GM19238 (cell line): ENCODE results near the gene TTLL11.

ENCODE experiments used
- DNase-seq: peaks from one replicate; pipeline ENCODE4 v3.0.0; 2011; ENCODE audit warnings: low spot score; ENCODE audit not compliant: insufficient read length

TTLL11 gene

DNA sequence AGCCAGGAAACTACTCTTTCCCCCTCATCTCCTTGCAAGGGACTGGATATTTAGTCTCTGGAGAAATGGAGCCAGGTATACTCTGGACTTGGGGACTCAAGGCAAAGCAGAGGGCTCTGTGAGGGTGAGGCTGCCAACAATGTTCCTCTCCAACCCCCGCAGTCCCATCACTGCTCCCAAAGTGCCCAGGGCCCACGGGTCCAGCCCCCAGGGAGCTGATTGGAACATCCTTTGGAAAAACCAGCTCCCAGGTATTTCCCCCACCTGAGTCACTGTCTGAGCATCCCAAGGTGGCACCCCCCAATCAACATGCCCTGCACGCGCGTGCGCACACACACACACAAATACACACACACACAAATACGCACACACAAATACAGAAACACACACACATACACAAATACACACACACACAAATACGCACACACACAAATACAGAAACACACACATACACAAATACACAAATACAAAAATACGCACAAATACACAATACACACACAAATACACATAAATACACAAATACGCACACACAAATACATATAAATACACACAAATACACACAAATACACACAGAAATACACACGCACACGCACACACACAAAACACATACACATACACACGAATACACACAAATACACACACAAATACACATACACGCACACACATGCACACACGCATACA is 304.3 kb downstream of the TTLL11 start:
- no peak for DNase-seq

DNA sequence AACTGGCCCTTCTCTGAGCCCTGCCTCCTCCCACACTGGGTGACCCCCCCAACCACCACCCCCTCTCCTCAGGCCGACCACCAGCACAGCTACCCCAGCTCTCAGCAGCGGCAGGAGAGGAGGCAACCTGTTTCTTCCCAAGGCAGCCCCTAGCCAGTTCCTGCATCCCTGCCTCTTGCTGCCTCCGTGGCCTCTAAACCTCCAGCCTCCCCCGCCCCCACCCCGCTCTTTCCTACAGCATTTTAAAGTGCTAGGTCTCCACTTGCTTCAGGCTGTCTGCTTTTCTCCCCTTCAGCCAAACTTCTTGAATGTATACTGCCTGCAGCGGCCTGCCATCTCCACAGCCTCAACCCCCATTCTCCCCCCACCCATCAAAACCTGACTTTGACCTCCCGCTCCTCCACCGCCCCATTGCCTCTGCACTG is 306.1 kb downstream of the TTLL11 start:
- no peak for DNase-seq

DNA sequence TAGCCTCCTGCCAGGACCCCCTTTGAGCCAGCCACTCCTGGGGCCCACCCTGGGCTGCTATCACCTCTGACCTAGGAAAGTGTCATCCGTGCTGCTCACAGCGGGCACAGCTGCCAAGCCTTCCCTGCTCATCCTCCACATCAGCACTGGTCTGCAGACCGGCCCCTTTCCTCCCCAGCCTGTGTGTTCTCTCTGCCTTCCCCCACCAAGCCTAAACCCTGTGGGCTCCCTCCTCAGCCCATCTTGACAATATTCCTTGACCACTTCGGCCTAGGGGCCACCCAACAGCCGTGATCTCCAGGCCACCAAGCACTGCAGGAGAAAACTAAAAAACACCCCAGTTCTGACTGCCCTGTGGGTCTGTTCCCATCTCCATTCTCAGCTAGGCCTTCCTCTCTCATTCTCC is 306.6 kb downstream of the TTLL11 start:
- DNase-seq = no peak

GRCh38 chr9:121785673-121786542 is 307.2 kb downstream of the TTLL11 start:
- no peak for DNase-seq

GRCh38 chr9:121784731-121785411 is 308.2 kb downstream of the TTLL11 start:
- no peak for DNase-seq

GRCh38 chr9:121783521-121784507 is 309.3 kb downstream of the TTLL11 start:
- DNase-seq = no peak

- DNase-seq = no peak
These were observed 310.0 kb downstream of the TTLL11 start for GRCh38 chr9:121783111-121783510.

DNA sequence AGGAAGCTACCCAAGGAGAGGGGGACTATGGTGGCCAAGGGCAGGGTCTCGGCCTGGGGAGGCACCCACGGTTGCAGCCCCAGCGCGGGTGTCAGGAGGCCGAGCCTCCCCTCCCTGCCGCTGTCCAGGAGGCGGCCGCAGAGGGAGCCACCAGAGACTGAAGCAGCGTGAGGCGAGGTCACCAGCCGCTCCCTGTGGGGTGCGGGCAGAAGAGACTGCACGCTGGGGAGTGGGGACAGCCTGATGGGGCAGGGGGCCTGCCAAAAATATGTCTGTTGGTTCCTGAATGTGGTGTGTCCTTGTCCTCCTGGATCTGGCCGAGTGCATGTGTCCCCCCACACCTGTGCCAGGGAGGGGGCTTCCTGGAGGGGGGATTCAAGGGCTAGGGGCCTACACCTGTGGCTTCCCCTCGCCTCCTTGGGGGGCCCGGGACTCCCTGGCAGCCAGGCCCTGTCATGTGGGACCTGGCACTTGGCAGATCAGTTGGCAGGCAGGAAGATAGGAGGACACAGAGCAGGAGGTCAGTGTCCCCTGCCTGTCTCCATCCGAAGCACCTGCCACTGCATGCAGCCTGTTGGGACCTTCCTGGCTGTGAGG is 310.5 kb downstream of the TTLL11 start:
- no peak for DNase-seq

GRCh38 chr9:121781701-121782464 is 311.2 kb downstream of the TTLL11 start:
- no peak for DNase-seq

- DNase-seq = no peak
These were observed 312.0 kb downstream of the TTLL11 start for GRCh38 chr9:121781145-121781548.

GRCh38 chr9:121780177-121781040 is 312.7 kb downstream of the TTLL11 start:
- no peak for DNase-seq

DNA sequence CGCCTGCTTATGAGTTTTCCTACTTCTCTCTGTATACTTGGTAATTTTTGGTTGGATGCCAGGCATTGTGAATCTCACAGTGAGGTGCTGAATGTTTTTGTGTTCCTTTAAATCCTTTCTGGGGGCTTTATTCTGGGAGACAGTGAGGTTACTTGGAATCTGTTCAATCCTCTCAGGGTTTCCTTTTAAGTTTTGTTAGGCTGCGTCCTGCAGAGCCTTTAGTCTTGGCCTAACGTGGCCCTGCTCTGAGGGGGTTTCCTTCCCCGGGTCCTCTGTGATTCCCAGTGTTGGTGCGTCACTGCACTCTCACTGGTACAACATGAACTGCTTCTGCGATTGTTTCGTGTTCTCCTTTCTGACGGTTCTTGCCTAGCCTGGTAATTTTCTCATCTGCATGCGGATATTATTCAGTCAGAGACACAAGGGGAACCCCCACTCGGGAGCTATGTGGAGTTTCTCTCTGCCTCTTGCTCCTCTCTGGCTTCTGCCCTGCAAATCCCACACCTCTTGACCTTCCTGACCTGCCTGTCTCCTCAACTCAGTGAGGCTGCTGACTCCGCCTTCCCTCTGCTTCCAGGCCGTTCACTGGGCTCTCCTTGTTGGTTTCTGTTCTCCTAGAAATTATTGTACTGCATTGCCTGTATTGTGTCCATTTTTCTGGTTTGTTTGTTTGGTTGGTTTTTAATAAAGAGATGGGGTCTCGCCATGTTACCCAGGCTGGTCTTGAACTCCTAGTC is 313.6 kb downstream of the TTLL11 start:
- no peak for DNase-seq

- no peak for DNase-seq
These were observed 314.6 kb downstream of the TTLL11 start for GRCh38 chr9:121778252-121779225.

DNA sequence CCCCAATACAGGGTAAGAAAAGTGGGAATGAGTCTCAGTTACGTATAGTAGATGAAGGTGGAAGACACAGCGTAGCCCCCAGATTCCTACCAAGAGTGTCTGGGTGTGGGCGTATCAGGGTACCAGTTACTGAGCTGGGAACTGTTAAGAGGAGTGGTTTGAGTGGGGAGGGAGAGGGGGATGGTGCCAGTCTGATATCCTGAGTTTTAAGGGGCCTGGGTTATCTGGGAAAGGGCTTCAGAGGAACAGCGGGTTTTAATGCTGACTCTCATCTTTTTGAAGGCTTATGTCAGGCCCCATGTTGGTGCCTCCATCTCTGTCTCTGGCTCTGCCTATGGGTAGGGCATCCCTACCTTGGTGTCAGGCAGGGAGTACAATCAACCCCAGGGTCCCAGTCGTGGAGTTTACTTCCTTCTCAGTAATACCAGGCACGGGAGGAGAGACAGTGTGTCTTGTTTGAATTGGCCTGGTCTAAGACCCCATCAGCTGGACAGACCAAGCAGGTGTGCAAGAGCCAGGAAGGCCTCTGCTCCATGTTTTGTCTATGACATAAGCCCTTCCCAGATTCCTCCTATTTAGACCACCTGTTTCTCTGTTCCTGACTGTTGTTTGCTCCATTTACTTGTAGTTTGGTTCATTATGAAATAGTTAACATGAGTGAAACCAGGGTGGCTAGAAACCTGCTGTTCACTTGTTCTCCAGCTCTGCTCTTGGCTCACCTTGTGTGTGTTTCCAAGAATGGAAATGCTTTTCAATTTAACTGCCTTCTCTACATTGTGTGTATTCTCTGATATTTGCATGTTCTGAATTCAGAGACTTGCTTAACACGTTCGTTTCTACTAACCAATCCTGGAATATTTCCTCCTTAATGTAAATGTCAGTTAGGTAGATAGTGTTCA is 316.1 kb downstream of the TTLL11 start:
- DNase-seq = no peak

GRCh38 chr9:121776001-121776738 is 316.9 kb downstream of the TTLL11 start:
- no peak for DNase-seq
